Stimulated activated CD4-positive, alpha-beta T cell treated with anti-CD3 and anti-CD28 coated beads, Interleukin-4, amount 100 ng/mL, for 24 hours (primary cell): ENCODE results near the gene USPL1.
A peak's percentile ranks its signal among the peaks of the same experiment; 100 is the strongest.
"Not testable (repeated sequence)": the region's sequence is repeated elsewhere in the genome, so short reads cannot be mapped to it uniquely, and the experiment has no call there.

ENCODE experiments used
- DNase-seq: peaks from one replicate; pipeline ENCODE4 v3.0.0-alpha.2; 2020

The USPL1 gene

GRCh38 chr13:30618186-30618929 lies 638 bp downstream of the USPL1 start:
- peak; percentile 27 for DNase-seq

- no peak for DNase-seq
Measured at GRCh38 chr13:30618930-30619279, 1.2 kb downstream of the USPL1 start.

GRCh38 chr13:30619731-30620130 lies 2.0 kb downstream of the USPL1 start:
- DNase-seq = no peak

- no peak for DNase-seq
Measured at GRCh38 chr13:30620941-30621340, 3.2 kb downstream of the USPL1 start.

- DNase-seq = no peak
Measured at GRCh38 chr13:30622551-30622950, 4.8 kb downstream of the USPL1 start.

- DNase-seq = no peak
Measured at GRCh38 chr13:30623392-30623791, 5.7 kb downstream of the USPL1 start.

GRCh38 chr13:30624630-30625029 lies 6.9 kb downstream of the USPL1 start:
- no peak for DNase-seq

GRCh38 chr13:30629527-30629926 lies 11.8 kb downstream of the USPL1 start:
- DNase-seq = no peak

GRCh38 chr13:30633861-30634260 lies 16.1 kb downstream of the USPL1 start:
- DNase-seq = no peak

GRCh38 chr13:30634838-30635237 lies 17.1 kb downstream of the USPL1 start:
- DNase-seq = no peak

GRCh38 chr13:30638301-30638700 lies 20.6 kb downstream of the USPL1 start:
- no peak for DNase-seq

- no peak for DNase-seq
Measured at GRCh38 chr13:30639671-30640070, 22.0 kb downstream of the USPL1 start.

GRCh38 chr13:30641173-30641572 lies 23.5 kb downstream of the USPL1 start:
- DNase-seq = not testable (repeated sequence)

- DNase-seq = no peak
Measured at GRCh38 chr13:30645629-30646028, 27.9 kb downstream of the USPL1 start.

GRCh38 chr13:30647420-30647819 lies 29.7 kb downstream of the USPL1 start:
- DNase-seq = no peak

- no peak for DNase-seq
Measured at GRCh38 chr13:30647824-30648521, 30.3 kb downstream of the USPL1 start.

GRCh38 chr13:30648522-30649012 lies 30.8 kb downstream of the USPL1 start:
- DNase-seq = no peak

- not testable (repeated sequence) for DNase-seq
Measured at GRCh38 chr13:30651648-30652047, 33.9 kb downstream of the USPL1 start.

GRCh38 chr13:30652746-30653386 lies 35.1 kb downstream of the USPL1 start:
- DNase-seq = no peak

- peak; percentile 15 for DNase-seq
Measured at GRCh38 chr13:30654430-30654829, 36.7 kb downstream of the USPL1 start.

GRCh38 chr13:30656178-30656577 lies 38.5 kb downstream of the USPL1 start:
- no peak for DNase-seq

GRCh38 chr13:30659980-30660379 lies 42.3 kb downstream of the USPL1 start:
- DNase-seq = no peak

GRCh38 chr13:30660796-30661195 lies 43.1 kb downstream of the USPL1 start:
- no peak for DNase-seq

GRCh38 chr13:30664689-30665275 lies 47.1 kb downstream of the USPL1 start:
- DNase-seq = no peak
